Fibroblast of skin of abdomen (primary cell): Measurements from ENCODE around the gene TMEM236.
A peak's percentile ranks its signal among the peaks of the same experiment; 100 is the strongest.

Source experiments
- DNase-seq: peaks from one replicate; pipeline ENCODE4 v3.0.0-alpha.2; 2013

TMEM236 gene

GRCh38 chr10:17788646-17789045, 36.6 kb downstream of the TMEM236 start:
- DNase-seq: no peak

GRCh38 chr10:17789396-17789795, 37.4 kb downstream of the TMEM236 start:
- DNase-seq: no peak

DNA sequence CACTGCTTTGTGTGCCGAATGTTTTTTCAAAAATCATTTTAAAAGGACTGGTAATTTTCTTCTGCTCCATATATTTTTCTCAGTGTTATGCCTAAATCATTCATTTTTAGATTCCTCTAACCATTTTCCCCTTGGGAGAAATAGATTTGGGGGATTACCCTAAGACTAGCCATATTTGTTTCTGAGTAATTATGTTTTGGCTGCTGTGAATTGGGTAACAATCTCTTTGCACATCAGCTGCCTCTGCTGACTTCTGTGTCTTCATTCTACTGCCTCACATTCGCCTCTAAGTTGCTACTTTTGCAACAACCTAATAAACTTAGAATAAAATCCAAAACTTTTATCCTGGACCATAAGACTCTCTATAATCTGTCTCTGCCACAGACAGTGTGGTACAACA, 38.6 kb downstream of the TMEM236 start:
- peak; percentile 14 for DNase-seq

GRCh38 chr10:17792991-17793390, 41.0 kb downstream of the TMEM236 start:
- DNase-seq: peak; percentile 31

- no peak for DNase-seq
Observed at GRCh38 chr10:17793823-17794644, 42.0 kb downstream of the TMEM236 start.

DNA sequence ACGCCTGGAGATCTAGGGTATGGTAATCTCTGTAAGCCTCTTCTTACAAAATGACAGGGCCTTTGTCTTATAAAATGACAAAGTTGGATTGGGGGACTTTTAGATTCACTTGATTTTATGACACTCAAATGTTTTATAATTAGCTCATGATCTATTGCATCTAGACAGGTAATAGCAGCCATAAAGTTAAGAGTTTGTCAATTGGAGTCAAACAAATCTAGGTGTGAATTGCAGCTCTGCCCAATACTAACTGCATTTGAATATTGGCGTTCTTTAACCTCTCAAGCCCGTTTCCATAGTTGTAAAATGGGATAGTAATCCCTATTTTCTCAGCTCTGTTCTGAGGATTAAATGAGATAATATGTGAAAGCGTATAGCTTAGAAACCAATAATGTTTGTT, 43.1 kb downstream of the TMEM236 start:
- no peak for DNase-seq

GRCh38 chr10:17795813-17796594, 44.0 kb downstream of the TMEM236 start:
- no peak for DNase-seq

DNA sequence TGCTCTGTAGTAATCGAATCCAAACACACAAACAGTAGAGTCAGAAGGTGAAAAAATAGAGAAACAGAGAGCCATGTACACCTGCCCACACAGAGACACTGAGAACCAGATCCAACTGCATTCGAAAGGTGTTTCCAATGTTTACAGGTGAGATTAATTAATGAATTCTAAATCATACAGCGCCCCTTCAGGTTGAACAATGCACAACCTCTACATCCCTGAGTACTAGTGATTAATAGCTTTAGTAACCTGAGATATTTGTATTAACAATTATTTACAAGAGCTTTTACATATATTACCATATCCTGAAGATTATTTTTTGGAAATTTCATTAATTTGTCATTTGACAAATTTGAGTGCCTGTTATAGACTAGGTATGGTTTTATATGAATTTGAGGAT, 49.5 kb downstream of the TMEM236 start:
- no peak for DNase-seq

DNA sequence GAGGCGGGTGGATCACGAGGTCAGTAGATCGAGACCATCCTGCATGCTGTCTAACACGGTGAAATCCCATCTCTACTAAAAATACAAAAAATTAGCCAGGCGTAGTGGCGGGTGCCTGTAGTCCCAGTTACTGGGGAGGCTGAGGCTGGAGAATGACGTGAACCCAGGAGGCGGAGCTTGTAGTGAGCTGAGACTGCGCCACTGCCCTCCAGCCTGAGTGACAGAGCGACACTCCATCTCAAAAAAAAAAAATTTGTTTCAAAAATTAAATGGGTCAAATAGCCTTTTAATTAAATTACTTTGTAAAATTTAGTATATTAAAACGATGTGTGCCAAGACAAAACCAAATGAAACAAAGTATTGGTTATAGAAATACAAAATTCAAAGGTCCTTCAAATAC, 50.3 kb downstream of the TMEM236 start:
- DNase-seq: no peak

DNA sequence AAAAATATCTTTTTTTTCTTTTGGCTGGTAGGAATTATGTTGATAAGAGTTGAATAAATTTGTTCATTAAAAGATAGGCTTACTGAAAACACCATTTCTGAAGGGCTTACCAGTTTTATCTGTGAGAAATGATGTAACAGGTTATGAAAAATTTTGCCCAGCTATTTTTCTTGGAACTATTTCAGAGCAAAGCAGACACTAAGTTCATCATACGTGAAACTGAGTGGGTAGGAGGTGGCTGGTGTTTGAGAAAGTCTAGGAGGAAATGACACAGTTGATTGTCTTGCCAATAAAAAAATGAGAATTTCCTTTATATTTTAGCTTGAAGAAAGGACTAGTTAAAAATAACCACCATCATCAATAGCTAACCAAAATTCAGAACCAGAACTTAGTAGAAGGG, 51.0 kb downstream of the TMEM236 start:
- DNase-seq: peak; percentile 18

GRCh38 chr10:17805330-17805729, 53.3 kb downstream of the TMEM236 start:
- DNase-seq: no peak

DNA sequence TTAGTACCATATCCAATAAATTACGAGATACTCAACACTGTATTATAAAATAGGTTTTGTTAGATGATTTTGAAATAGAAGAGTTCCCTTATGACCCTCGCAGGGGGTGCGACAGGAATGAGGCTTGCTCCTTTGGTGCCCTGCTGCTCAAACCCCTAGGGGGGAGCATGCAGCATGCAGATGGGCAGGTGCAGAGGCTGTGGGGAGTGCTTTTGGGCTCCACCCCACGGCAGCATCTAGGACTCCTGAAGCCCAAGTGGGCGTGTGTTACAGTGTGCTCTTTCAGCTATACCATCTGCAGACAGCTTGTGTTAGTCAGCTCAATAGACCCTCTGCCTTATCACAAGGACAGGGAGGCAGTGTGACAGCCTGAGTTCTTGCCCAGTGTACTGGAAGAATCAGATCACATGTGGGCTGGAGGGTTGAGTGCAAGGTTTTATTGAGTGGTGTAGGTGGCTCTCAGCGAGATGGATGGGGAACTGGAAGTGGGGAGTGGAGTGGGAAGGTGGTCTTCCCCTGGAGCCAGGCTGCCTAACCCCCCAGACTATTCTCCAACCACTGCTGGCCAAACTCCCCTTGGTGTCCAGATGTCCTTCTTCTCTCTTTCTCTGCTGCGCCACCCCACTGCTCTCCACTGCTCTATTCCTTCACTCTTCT, 54.0 kb downstream of the TMEM236 start:
- no peak for DNase-seq

- no peak for DNase-seq
Observed at GRCh38 chr10:17808971-17809841, 57.2 kb downstream of the TMEM236 start, which contains the start of gene MRC1. Gene MRC1 (plus strand): TSS chr10:17809348. CDS start chr10:17809466, 118 bp downstream.

- DNase-seq: no peak
Observed at GRCh38 chr10:17811146-17811865, 59.3 kb downstream of the TMEM236 start.

GRCh38 chr10:17814973-17815372, 63.0 kb downstream of the TMEM236 start:
- DNase-seq: no peak

DNA sequence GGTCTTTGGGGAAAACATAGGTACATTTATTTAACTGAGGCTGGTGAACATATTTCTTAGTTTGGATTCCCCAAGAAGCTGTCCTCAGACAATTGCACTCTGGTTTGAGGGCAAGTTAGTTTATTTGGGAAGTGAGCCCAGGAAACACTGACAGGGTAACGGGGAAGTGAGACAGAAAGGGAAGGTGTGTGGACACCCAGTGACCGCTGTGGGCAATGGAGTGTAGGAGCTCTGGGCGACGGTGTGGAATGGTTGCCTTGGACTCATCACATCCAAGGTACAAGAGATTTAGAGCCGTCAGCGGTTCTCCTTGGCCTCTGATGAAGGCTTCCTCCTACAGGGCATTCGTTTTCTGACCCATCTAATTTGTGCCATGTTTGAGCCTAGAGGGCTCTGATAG, 64.2 kb downstream of the TMEM236 start:
- no peak for DNase-seq

GRCh38 chr10:17817316-17817715, 65.3 kb downstream of the TMEM236 start:
- no peak for DNase-seq

GRCh38 chr10:17817790-17818189, 65.8 kb downstream of the TMEM236 start:
- DNase-seq: no peak

GRCh38 chr10:17819836-17820235, 67.8 kb downstream of the TMEM236 start:
- DNase-seq: no peak

- DNase-seq: no peak
Observed at GRCh38 chr10:17820943-17821342, 68.9 kb downstream of the TMEM236 start.

GRCh38 chr10:17821893-17822292, 69.9 kb downstream of the TMEM236 start:
- DNase-seq: no peak

DNA sequence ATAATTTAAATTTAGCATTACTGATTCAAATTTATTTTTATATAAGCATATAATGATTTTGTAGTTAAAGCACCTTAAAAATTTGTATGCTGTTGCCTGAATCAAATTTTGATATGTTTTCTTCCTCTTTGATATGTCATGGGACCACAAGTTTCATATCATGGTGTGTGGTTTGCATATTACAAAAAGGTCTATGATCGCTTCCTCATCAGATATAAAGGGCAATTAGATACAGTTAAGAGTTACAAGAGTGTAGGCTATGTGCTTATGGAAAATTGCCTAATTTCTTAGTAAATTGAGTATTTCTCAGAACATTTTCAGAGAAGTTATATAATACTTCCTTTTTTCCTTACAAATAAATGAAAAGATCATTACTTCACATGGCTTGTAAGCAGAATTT, 79.3 kb downstream of the TMEM236 start:
- no peak for DNase-seq
